ENCODE results near the gene ELAVL4.
"Not testable (repeated sequence)": the region's sequence is repeated elsewhere in the genome, so short reads cannot be mapped to it uniquely, and the experiment has no call there.

Gene ELAVL4

DNA sequence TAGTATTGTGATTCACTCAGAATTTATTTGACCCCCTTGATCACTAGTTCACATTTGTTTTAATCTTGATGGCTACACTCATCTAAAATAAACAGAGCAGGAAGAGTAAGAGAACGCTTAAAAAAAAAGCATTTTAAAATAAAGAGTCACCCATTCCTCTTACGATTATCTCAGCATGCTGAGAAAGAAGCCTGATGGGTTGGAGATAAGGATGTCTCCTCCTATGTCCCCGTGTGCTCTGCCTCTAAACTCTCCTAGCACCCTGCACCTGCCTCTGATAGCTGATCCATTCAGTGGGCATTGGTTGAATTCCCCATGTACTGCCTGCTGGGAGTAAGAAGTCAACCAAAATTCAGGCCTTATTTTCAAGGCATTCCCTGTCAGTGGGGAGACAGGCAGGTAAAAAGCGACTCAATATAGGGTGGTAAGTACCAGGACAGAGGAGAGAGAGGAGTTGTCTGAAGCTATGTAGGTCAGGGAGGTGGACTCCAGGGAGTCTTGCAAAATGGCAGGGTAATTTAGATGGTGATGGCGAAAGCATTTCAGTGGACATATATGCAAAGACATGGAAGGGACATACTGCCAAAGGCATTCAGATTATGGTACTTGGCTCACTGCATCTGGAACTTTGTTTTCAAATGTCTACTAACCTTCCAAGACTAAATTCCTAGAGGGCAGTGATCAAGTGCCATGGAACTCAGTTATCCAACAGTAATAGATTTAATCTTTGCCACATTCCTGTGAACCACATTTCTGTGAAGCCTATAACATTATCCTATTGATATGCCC lies 18.4 kb downstream of the ELAVL4 start:
- no peak for DNase-seq (ENCODE audit: low spot score)

DNA sequence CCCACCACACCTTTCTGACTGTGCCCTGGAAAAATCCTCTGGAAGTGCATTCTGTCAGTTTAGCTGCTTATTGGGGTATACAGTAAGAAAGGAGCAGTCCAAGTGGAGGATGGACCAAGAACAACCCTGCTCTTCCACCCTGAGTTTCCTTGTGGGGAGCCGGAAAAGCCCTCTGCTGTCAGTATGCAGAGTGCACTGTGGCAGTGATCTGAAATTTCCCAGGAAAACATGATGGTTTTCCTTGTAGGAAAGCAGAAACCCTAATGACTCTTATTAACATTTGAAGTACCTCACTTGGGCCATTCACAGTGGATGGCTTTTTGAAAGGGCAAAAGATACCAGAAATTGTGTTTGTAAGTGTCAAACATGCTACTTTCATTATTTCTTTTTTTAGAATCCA lies 20.5 kb downstream of the ELAVL4 start:
- DNase-seq (ENCODE audit: low spot score): no peak

DNA sequence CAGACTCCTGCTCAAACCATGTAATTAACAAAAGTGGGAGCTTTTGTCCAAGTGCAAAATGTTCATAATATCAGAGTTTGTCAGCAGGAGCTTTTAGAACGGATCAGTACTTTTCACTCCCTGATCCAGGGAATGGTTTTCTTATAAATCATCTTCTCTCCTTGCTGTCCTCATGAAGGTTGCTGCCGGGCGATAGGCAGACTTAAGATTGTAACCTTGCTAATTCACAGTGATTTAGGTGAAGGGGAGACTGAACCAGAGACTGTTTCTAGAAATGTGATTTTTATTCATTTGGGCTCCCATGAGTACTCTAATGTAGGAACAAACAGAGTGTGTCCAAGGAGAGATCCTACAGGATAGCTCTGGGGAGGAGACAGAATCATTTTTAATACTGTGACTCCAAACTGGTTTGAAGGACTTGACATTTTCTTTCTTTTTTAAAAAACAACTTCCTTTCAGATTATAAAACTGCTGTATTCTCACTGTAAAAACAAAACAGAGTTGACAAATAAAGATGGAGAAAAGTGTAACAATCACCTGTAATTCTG lies 23.7 kb downstream of the ELAVL4 start:
- DNase-seq (ENCODE audit: low spot score): no peak

DNA sequence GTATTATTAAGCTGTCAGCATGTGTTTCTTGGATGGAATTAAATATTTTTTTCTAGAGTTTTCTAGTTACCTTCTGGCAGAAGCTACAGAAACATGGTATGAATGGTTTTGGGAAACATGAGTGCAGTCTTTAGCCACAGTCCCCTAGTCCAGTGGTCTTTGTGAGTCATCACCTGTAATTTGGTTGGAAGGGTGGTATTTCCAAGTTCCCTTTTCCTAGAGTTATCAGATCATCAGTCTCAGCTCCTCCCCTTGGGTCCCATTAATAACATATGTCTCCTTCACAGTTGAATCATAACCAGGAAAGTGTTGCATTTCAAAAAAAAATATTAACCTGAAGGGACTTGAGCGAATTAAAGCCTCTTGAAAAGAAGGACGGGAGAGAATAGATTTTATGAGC lies 27.0 kb downstream of the ELAVL4 start:
- no peak for DNase-seq (ENCODE audit: low spot score)

DNA sequence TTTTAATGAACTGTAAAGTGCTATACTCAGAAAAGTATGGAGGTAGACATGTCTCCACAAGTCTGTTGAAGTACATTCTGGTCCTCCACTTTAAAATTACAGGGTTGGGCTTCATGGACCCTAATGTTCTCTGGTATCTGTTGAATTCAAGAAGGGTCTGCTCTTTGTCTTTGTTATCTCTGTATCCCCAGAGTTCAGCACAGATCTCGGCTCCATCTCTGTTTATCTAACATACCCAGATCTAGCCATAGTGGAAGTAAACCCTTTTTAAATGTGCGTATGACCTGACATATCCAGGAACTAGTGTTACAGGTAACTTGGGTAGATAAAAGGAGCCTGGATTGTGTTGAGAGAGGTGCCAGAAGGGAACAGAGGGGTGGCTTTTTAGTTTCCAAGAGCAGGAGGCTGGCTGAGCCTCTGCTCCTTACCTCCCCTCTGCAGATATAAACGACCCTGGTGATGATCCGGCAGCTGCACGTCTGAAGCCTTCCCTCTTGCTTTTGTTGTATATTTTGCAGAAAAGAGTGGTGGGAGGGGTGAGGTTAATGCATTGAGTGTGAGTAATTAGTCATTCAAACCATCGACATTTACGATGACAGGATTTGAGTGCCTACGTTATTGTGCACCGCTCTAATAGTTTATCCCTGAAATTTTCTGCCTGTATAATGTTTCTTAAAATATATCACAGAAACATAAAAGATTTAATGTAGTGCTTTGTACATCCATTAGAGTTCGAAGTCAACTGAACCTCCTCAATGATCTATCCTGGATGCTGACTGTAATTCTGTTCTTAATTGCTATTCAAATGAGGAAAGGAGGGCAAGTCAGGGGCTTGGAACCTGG lies 30.8 kb downstream of the ELAVL4 start:
- DNase-seq (ENCODE audit: low spot score): no peak

DNA sequence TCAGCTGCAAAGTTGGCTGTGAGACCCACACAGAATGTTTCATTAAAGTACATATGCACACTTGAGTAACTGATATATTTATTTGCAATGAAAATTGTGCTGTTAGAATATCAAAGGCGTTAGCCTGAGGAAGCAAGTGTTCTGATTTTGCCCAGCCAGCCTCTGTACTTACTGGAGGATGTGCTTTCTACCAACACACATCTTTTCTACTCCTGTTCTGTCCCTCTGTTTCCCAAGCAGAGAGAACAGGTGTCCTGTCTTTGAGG lies 31.4 kb downstream of the ELAVL4 start:
- no peak for DNase-seq (ENCODE audit: low spot score)

DNA sequence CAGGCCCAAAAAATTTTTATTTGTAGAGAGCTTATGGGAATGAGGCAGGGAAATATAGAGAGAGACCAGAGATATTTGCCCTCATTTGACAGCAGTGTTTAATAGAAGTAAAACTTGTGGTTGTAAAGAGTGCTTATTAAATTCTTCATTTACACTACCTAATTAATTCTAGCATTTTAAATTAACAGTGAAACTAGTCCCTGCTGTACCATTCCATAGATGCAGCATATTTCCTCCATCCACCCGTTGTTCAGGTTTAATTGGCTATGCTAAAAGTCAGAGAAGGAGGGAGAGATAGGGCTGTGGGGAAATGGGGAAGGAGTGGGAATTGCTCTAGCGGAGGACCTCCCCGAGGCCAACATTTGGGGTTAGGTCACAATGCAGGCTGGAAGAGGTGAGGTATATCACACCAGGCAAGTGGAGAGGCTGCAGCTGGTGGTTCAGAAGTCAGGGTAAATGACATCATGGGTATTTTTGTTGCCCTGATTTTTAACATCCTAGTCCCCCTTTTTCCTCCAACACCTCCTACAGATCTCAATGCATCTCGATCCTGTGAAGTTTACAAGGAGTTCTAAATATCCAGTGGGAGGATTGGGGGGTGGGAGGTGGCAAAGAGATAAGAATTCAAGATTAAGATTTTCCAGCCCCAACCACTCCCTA lies 38.6 kb downstream of the ELAVL4 start:
- no peak for DNase-seq (ENCODE audit: low spot score)

DNA sequence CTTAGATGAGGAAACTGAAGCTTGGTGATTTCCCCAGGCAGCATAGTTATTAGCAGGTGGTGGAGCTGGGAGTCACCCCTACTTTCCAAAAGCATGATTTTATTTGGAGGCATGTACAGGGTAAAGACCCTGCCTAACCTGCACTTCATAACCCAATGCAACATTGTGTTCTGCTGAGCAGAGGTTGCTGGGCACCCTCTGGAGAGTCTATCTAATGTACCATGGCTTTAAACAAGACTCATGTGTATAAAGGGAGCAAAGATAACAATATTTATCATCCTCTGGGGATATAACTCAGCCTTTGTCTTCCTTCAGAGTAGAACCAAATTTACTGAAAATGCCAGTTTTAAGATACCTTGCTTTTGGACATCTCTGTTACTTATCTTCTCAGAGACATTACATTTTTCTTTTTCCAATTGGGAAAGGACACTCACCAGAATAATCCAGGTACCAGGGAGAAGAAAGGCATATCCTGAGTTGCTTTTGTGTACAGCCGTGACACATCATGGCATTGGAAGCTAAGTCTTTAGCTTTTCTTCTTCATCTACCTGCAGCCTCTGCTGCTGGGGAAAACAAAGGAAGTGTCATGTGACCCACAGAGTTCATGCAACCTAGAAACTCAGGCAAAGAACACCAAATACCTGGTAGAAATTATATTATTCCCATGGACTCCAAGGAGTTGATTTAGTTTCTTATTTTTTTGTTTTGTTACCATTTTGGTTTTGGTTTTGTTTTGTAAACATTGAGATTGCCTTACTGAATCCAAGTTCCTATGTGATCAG lies 39.6 kb downstream of the ELAVL4 start:
- no peak for DNase-seq (ENCODE audit: low spot score)

DNA sequence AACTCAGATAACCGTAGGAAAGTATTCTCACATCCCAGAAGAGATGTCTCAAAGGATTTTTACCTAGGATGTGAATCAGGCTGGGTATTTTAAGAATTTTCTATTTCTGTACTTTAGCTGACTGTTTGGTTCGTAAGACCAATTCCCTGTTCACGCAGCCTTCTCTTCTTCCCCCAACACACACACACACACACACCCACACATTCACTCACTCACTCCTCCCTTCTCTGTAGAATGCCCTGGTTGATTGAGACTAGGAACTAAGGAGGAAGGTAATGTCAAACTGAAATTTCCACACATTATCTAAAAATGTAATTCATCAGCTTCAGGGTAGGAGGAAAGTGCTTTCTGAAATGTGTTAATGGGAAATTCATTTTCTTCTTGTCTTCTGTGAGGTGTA lies 43.5 kb downstream of the ELAVL4 start:
- DNase-seq (ENCODE audit: low spot score): no peak

DNA sequence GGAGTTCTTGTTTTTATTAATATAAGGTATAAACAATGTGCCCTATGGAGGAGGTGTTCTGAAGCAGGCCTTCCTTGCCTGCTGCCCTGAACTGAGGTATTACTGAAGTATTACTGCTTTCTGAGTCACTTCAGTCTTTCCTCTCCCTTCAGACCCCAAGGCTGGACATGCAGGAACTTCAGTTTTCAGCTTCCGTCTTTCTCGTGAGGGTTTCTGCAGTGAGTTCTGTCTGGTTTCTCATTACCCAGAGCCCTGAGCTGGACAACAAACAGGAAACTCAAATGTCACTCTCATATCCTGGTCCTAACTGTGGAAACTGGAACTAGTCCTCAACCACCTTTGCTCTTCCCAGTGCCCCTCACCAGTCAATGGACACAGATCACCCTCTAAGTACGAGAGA lies 46.8 kb downstream of the ELAVL4 start:
- DNase-seq (ENCODE audit: low spot score): no peak

DNA sequence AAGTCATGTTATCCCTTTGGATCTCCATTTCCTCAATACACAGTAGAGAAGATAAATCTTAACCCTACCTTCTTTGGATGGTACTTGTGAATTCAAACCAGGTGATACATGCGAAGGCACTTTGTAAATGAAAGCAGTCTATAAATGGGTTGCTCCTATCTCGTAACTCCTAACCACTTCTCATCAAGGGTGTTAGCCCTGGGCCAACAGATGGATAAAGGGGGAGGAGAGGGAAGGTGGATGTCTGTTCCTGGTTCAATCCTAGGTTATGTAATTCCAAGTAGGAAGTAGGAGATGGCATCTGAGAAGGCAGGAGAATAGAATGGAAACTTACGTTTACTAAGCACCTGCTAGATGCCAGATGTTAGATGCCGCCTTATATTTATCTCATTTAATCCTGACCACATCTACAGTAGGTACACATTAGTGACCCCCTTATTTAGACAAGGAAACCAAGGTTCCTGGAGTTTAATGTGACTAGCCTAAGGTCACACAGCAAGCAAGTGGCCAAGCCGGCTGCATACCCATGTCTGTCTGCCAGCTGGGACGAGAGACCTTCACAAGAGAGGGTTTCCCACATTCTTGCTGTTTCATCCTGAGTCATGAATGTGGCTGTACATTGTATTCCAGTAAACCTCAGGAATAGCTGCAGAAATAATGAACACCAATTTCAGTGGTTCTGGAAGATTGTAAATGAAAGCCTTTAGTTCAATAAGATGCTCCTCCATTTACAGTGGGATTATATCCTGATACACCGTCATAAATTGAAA lies 47.7 kb downstream of the ELAVL4 start:
- DNase-seq (ENCODE audit: low spot score): no peak

DNA sequence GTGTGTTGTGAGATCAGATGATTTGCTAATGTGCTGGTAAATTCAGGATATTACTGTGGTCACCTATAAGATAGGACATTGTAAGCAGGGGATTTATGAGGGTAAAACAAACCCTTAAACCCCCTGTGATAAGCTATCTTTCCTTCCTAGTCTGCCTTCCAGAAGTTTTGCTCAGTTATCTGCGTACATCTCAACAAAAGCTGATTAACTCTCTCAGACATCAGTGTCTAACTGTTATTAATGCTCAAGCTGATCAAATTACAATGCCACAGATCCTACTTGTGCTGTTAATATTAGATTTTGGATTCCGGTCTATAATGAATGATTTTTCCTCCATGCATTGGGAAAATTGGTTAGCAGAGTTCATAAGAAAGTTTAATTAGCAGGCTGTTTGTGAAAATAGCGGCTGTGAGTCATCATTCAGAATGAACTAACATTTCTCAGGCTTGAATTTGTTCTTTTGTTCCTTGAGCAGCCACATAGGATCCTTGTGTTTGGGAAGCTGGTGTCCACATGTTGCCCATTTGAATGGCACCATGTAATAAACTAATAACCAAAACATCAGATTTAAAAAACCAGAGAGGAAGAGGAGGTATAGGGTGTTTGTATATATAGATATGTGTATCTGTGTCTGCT lies 48.7 kb downstream of the ELAVL4 start:
- DNase-seq (ENCODE audit: low spot score): no peak

DNA sequence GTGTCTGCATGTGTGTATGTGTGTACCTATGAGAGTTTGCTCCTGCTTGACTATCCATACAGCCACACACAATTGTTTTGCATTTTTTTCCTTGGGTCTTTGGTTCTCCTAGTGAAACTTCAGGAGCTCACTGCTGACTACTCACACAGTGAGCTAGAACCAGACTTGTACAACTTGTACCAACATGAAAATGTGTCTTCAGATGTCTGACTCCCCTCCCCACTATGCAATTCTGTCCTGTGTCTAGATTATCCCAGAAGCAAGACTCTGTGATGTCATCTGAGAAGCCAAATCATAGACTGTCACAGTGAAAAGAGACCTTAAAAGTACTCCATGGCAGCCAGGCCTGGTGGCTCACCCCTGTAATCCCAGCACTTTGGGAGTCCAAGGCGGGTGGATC lies 49.7 kb downstream of the ELAVL4 start:
- DNase-seq (ENCODE audit: low spot score): no peak

DNA sequence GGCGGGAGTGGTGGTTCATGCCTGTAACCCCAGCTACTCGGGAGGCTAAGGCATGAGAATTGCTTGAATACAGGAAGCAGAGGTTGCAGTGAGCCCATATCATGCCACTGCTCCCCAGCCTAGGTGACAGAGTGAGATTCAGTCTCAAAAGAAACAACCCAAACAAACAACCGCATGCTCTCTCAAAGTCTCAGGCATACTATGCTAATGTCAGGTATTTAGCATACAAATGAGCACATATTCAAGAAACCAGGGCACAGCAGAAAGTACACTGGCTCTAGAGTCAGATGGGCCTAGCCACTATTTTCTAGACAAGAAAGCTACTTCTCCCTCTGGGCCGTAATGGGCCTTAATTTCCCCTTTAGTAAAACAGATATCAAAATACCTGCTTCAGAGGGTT lies 55.0 kb downstream of the ELAVL4 start:
- DNase-seq (ENCODE audit: low spot score): no peak

DNA sequence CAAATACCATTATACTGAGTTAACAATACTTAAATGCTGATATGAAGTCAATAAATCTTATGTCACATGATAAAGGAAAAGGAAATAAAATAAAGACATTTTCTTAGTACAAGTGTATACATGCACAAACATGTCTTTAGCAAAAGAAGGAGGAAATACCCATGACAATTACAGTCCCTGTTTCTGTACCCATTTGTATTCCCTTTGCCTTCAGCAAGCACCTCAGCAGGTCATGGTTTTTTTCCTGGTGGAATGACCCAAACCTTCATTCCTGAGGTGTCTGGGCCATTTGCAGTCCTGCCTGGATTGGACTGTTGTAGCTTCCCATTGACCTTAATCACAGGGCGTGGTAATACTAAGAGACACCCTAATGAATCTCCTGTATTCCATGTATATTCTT lies 57.6 kb downstream of the ELAVL4 start:
- not testable (repeated sequence) for DNase-seq (ENCODE audit: low spot score)

DNA sequence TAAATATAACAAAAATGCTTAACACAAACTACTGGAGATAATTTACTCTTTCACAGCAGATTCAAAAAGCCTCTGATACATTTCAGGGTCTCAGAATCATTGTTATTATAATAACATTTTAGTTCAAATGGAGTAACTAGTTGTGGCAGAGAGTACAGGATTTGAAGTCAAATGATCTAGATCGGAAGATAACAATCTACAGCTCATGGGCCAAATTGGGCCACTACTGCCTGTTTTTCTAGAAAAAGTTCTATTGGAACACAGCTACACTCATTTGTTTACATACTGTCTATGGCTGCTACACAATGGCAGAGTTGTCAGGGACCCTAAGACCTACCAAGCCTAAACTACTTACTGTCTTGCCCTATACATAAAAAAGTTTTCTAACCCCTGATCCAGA lies 63.6 kb downstream of the ELAVL4 start:
- no peak for DNase-seq (ENCODE audit: low spot score)

DNA sequence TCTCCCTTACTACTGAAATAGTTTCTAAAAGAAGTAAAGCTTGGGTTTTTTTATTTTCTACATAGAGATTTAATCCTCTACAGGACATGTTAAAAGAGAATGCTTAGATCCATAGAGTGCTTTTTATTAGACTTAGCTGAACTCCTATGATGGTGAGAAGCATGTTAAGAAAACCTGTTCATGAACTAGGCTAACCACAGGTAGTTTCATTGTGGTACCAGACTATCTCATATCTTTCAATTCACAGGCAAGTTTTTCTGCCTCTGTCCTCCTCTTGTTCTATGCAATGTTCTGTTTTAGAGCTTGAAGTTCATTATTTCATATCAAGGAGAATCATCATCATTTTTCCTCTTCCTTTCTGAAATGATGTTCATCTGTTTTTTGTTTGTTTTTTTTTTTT lies 65.4 kb downstream of the ELAVL4 start:
- DNase-seq (ENCODE audit: low spot score): no peak

DNA sequence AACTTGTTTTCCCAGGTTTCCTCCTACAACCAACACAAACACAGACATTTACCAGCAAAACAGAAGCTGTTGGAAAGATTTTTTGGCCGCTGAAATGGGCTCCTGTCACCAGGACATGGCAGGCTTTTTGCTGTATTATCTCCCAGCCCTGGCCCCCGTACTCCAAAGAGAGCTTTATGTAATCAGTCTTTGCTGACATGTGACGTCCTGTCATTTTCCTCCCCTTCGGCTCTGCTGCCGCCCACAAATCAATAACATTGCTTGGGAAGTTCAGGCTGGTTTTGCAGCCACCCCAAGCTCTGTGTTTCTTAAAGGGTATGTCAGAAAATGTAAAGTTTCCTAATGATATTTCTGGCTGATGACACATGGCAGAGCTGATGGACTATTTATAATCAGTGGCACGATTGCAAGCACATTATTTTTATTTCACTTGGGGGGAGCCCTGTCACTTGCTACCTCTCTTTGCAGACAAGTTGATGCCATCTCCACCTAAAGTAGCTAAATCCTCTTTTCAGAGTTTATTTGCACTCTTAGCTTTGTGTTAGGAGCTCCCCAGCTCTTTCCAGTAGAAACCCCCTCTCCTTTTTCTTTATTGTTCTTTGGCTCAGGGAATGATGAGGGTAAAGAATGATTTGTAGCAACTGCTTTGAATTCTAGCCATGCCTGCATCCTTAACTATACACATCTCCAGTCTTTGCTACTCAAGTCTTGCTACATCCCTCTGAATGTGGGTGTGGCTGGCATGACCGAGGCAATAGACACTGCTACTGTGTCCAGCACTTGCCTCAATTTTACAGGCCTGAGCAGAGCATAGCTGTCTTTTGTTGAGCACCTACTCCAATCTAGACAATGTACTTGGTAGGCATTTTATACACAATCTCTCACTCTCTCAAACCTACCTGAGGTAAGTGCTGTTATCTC lies 67.3 kb downstream of the ELAVL4 start:
- no peak for DNase-seq (ENCODE audit: low spot score)

DNA sequence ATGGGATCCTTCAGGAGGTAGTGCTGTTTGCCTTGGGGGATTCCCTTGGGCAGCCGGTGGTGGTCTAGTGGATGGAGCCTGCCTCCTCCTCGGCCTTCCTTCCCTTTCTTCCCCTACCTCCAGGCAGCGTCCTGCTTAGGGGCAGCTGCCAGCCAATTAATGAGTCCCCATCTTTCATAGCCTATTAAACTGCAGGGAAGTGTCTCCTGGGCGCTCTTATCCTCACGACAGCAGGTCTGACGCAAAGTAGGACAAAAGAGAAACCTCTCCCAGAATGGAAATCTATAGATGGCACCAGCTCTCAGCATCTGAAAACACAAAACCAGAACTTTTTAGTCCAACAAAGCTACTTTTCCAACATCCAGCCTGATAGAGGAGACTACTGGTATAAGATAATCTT lies 69.3 kb downstream of the ELAVL4 start:
- DNase-seq (ENCODE audit: low spot score): no peak

DNA sequence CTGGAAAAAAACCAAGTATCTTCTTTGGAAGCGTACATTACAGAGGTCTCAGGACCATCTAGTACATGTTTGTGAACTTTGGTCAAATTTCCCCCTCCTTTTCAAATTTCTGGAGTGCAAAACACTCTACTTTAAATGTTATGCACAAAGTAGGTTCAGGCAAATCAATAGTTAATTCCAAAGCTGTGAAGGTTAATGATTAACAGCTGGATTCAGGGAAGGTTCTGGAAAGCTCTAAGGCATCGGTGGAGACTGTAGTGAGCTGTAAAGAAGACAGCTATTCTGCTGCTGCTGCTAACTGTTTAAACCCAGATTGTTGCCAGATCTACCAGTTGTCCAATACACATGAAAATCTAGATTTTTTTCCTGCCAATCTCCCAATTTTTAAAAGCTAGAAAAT lies 70.9 kb downstream of the ELAVL4 start:
- no peak for DNase-seq (ENCODE audit: low spot score)
